CD4-positive, alpha-beta memory T cell (primary cell): ENCODE measurements around the gene FAM81A. TPM values are rescaled to one million over a fixed set of nuclear protein-coding genes. Genes with fewer than 3 reads are reported as not detected.

Source experiments
- CTCF ChIA-PET: fragments of 350-600 bp; sonication (Branson Sonifier 250); formaldehyde crosslinking; loops from one replicate; lab custom pipeline; 2021; ENCODE audit warnings: inconsistent platforms; ENCODE audit not compliant: partially characterized antibody; lab: Charles Lee
- POLR2A ChIA-PET: fragments of 350-600 bp; sonication (Branson Sonifier 250); formaldehyde crosslinking; loops from one replicate; lab custom pipeline; 2021; ENCODE audit not compliant: partially characterized antibody; lab: Charles Lee
- DNase-seq, 5 donors: peaks; one replicate each; pipeline versions ENCODE4 v3.0.0 to v3.0.0-alpha.2; 2020 to 2022; ENCODE audit warnings: mixed read lengths in 1 of 5
- H3K27ac ChIP-seq: one replicate; pipeline ENCODE4 v1.7.0; 2013; ENCODE audit warnings: low read depth, low read length
- H3K27me3 ChIP-seq: 2 replicates; pipeline ENCODE4 v1.7.0; 2013; ENCODE audit warnings: mild to moderate bottlenecking, low read length, moderate library complexity; ENCODE audit not compliant: insufficient read depth
- H3K36me3 ChIP-seq: 2 replicates; pipeline ENCODE4 v1.7.0; 2013; ENCODE audit warnings: mild to moderate bottlenecking, low read length, moderate library complexity; ENCODE audit not compliant: insufficient read depth
- H3K4me1 ChIP-seq: 2 replicates; pipeline ENCODE4 v1.7.0; 2013; ENCODE audit warnings: mild to moderate bottlenecking, low read length, moderate library complexity; ENCODE audit not compliant: insufficient read depth
- H3K4me3 ChIP-seq, 2 donors: one replicate each; pipeline ENCODE4 v1.7.0; 2013; ENCODE audit warnings: low read length in 2 of 2, mild to moderate bottlenecking in 1 of 2
- H3K9me3 ChIP-seq, 2 donors: one replicate each; pipeline ENCODE4 v1.7.0; 2013; ENCODE audit warnings: low read length in 2 of 2, control low read depth in 1 of 2; ENCODE audit not compliant: control insufficient read depth in 1 of 2
- H3K27ac Mint-ChIP-seq, 7 donors: one replicate each; pipeline ENCODE4 v1.8.0; 2020 to 2021; ENCODE audit warnings: mixed read lengths in 7 of 7, mild to moderate bottlenecking in 6 of 7, inconsistent platforms in 3 of 7, moderate library complexity in 3 of 7
- H3K27me3 Mint-ChIP-seq, 2 donors: one replicate each; pipeline ENCODE4 v1.8.0; 2020 to 2021; ENCODE audit warnings: mixed read lengths in 2 of 2
- H3K36me3 Mint-ChIP-seq, 2 donors: one replicate each; pipeline ENCODE4 v1.8.0; 2020 to 2021; ENCODE audit warnings: mixed read lengths in 2 of 2, inconsistent platforms in 1 of 2, mild to moderate bottlenecking in 1 of 2
- H3K4me1 Mint-ChIP-seq, 4 donors: one replicate each; pipeline ENCODE4 v1.8.0; 2020 to 2021; ENCODE audit warnings: mixed read lengths in 4 of 4, mild to moderate bottlenecking in 1 of 4
- H3K4me3 Mint-ChIP-seq, 8 donors: one replicate each; pipeline ENCODE4 v1.8.0; 2020 to 2021; ENCODE audit warnings: mixed read lengths in 8 of 8, mild to moderate bottlenecking in 7 of 8, moderate library complexity in 6 of 8, inconsistent platforms in 3 of 8
- H3K9me3 Mint-ChIP-seq, 8 donors: one replicate each; pipeline ENCODE4 v1.8.0; 2020 to 2021; ENCODE audit warnings: mixed read lengths in 8 of 8, mild to moderate bottlenecking in 5 of 8, inconsistent platforms in 3 of 8, moderate library complexity in 1 of 8
- intact Hi-C: fragments of 100-400 bp; cut with micrococcal nuclease; formaldehyde crosslinking; loops from one replicate; pipeline ENCODE4 v1.15.1; 2023
- polyA plus RNA-seq, 2 donors: library from polyadenylated mRNA; unstranded; fragments of 300-500 nt; fragmentation: Illumina TruSeq; gene quantifications; one replicate each; pipeline ENCODE4 v1.2.3, GENCODE V29; 2021
- total RNA-seq, 2 experiments: library from RNA; stranded (reverse); gene quantifications; one replicate each; pipeline ENCODE4 v1.2.3, GENCODE V29; 2021

Gene FAM81A
- total and polyA plus RNA-seq, 4 experiments from 2014 or later: not detected

DNA sequence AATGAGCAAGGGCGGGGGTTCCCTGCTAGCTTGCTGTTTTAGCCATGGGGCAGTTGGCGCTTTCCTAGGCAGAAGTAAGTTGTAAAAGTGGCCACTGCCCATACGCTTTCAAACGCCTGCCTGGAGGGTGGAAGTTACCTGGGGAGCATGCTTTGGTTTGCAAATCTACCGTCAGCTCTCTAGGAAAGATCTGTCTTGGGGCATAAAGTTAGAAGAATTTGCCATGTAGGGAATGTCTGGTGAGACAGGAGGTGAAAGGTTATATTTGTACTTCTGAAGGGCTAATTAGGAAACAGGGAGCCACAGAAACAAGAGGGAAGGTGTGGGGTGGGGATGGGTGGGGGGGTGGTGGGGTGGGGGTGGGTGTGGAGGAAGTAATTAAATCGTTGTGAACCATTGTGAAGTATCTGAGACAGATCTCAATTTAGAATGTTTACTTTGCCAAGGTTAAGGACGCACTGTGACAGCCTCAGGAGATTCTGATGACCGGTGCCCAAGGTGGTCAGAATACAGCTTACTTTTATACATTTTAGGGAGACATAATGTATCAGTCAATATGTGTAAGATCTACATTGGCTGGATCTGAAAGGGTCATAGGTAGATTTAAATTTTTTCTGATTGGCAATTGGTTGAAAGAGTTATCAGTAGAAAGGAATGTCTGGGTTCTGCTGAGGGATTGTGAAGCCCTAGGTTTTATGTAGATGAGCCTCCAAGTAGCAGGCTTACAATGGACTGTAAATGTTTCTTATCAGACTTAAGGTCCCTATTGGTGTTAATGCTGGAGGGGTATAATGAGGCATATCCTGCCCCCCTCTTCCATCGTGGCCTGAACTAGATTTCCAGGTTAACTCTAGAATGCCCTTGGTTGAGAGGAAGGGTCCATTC, 111.6 kb downstream of the FAM81A start:
- Mint-ChIP-seq H3K4me3 (no peak overlapping the region), H3K4me1 (no peaks in the 10 kb centered on the region), H3K9me3 (no peaks in the 10 kb centered on the region), H3K27me3 (peaks cover 8% of the 10 kb centered on the region in 2 donors), H3K27ac (no peak overlapping the region), H3K36me3 (no peaks in the 10 kb centered on the region)
- H3K36me3 ChIP-seq: no peaks in the 10 kb centered on the region
- H3K4me1 ChIP-seq: no peaks in the 10 kb centered on the region
- no peak overlapping the region for H3K27ac ChIP-seq
- DNase-seq: no peak
- H3K27me3 ChIP-seq: no peaks in the 10 kb centered on the region
- no peaks in the 10 kb centered on the region for H3K9me3 ChIP-seq
- intact Hi-C loops: no loop called here
- H3K4me3 ChIP-seq: no peak overlapping the region
- ChIA-PET POLR2A (no interaction called here), CTCF (interaction anchor here (2.5 kb wide), 1 partner anchor 20 kb away, joined by 8 read pairs; no protein-coding TSS in a partner anchor)

DNA sequence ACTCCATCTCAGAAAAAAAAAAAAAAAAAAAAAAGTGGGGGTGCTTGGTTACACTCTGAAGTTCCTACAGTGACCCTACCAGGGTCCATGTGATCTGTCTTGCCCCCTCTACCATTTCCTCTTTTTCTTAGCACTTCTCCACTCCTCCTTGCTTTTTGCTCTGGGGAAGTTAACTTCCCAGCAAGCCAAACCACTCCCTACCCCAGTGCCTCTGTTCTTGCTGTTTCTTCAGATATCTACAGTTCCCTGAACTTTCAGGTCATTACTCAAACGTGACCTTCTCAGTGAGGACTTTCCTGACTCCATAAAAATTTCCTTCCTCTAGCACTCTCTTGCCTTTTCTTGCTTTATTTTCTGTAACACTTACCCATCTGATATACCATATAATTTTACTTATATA, 112.5 kb downstream of the FAM81A start:
- intact Hi-C loops: no loop called here
- Mint-ChIP-seq H3K36me3 (no peaks in the 10 kb centered on the region), H3K4me1 (no peaks in the 10 kb centered on the region), H3K9me3 (no peaks in the 10 kb centered on the region), H3K27me3 (peaks cover 8 to 10% of the 10 kb centered on the region in 2 donors), H3K4me3 (no peak overlapping the region), H3K27ac (no peak overlapping the region)
- ChIA-PET CTCF (no interaction called here), POLR2A (no interaction called here)
- Histone ChIP-seq H3K36me3 (no peaks in the 10 kb centered on the region), H3K27me3 (no peaks in the 10 kb centered on the region), H3K27ac (no peak overlapping the region), H3K4me3 (no peak overlapping the region), H3K9me3 (no peaks in the 10 kb centered on the region), H3K4me1 (no peaks in the 10 kb centered on the region)
- no peak for DNase-seq

DNA sequence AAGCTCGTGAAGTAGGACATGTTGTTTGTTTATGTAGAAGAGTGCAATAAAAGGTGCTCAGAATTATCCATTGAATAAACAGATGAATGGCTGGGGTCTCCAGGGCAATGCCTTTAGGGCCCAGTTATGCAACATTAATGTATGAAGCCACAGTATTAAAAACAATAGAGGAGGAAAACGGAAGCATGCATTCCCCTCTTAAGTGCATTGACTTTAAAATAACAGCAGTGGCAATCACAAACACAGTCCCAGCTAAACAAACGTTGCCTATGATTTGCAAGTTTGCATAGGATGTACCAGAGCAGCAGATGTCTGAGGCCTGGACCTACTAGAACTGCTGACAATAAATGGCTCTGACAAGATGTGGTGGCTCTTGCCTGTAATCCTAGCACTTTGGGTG, 113.0 kb downstream of the FAM81A start:
- H3K36me3 Mint-ChIP-seq: no peaks in the 10 kb centered on the region
- H3K4me3 Mint-ChIP-seq: no peak overlapping the region
- Histone ChIP-seq H3K36me3 (no peaks in the 10 kb centered on the region), H3K4me1 (no peaks in the 10 kb centered on the region), H3K4me3 (no peak overlapping the region), H3K9me3 (no peaks in the 10 kb centered on the region), H3K27ac (no peak overlapping the region), H3K27me3 (no peaks in the 10 kb centered on the region)
- H3K27ac Mint-ChIP-seq: no peak overlapping the region
- no peaks in the 10 kb centered on the region for H3K4me1 Mint-ChIP-seq
- no peaks in the 10 kb centered on the region for H3K9me3 Mint-ChIP-seq
- POLR2A ChIA-PET: no interaction called here
- peaks cover 8 to 10% of the 10 kb centered on the region in 2 donors for H3K27me3 Mint-ChIP-seq
- intact Hi-C loops: no loop called here
- CTCF ChIA-PET: interaction anchor here (0.7 kb wide), 1 partner anchor 9 kb away, joined by 3 read pairs; no protein-coding TSS in a partner anchor
- no peak for DNase-seq

DNA sequence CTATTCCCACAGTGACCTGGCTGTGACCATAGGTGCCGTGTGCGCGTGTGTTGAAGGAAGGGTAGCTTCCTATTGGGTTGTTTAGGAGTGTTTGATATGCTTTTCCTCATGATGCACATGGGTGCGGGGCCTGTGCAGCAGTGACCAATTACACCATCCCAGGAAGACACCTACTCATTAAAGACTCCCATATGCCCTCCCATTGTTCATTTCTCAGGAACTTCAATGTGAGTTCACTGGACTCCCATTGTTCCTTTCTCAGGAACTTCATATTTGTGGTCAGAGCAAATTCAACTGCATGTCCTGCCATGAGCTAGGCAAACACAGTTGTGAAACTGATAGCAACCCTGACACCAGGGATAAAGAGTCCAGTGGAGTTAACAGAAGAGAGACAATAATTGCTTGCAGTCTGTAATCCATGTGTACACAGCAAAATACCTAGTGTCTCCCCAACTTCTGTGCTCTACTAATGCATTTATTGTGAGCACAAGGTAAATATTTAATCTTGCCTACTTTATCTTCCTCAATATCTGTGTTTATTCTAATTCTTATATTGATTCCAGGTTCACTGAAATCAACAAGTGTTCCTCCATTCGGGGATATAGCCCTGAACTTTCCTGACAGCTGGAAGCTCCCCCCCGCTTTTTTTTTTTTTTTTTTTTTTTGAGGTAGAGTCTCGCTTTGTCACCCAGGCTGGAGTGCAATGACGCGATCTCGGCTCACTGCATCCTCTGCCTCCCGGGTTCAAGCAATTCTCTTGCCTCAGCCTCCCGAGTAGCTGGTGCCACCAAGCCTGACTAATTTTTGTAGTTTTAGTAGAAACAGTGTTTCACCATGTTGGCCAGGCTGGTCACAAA, 116.1 kb downstream of the FAM81A start:
- Histone ChIP-seq H3K27me3 (no peaks in the 10 kb centered on the region), H3K4me3 (no peak overlapping the region), H3K4me1 (no peaks in the 10 kb centered on the region), H3K9me3 (no peaks in the 10 kb centered on the region), H3K27ac (no peak overlapping the region), H3K36me3 (no peaks in the 10 kb centered on the region)
- DNase-seq: no peak
- CTCF ChIA-PET: interaction anchor here (2.1 kb wide), 1 partner anchor 25 kb away, joined by 6 read pairs; no protein-coding TSS in a partner anchor
- no peaks in the 10 kb centered on the region for H3K36me3 Mint-ChIP-seq
- no peaks in the 10 kb centered on the region for H3K9me3 Mint-ChIP-seq
- intact Hi-C loops: no loop called here
- peaks cover 0 to 3% (median 0%) of the 10 kb centered on the region in 4 donors for H3K4me1 Mint-ChIP-seq
- POLR2A ChIA-PET: no interaction called here
- H3K27me3 Mint-ChIP-seq: peaks cover 5% of the 10 kb centered on the region in 2 donors
- no peak overlapping the region for H3K27ac Mint-ChIP-seq
- no peak overlapping the region for H3K4me3 Mint-ChIP-seq

DNA sequence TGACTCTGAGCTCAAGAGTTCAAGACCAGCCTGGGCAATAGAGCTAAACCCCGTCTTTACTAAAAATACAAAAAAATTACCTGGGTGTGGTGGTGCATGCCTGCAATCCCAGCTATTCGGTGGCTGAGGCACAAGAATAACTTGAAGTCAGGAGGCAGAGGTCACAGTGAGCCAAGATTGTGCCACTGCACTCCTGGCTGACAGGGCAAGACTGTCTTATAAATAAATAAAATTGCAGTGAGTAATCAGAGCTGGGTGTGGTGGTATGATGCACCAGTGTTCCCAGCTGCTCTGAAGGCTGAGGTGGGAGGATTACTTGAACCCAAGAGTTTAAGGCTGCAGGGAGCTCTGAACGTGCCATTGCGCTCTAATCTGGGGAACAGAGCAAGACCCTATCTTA, 117.7 kb downstream of the FAM81A start:
- POLR2A ChIA-PET: no interaction called here
- H3K27ac Mint-ChIP-seq: no peak overlapping the region

DNA sequence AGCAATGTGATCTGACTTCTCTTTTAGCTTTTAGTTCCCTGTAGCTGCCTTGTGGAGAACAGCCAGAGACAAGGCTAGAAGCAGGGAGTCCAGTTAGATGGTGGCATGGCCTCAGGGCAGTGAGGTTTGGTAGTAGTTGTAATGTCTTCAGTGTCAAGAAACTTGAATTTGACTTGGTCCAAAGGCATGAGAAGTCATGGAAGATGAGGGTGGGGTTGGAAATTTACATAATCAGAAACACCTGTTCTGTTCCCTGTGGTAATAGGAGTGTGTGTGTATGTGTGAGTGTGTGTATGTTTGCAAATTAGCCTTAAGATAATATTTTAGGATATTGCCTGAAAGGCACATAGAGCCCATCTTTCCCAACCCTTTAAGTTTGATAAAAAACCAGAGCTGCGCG, 118.4 kb downstream of the FAM81A start:
- no peak for DNase-seq
- Histone ChIP-seq H3K4me3 (no peak overlapping the region), H3K36me3 (no peaks in the 10 kb centered on the region), H3K27ac (no peak overlapping the region), H3K4me1 (no peaks in the 10 kb centered on the region), H3K9me3 (no peaks in the 10 kb centered on the region), H3K27me3 (no peaks in the 10 kb centered on the region)
- H3K36me3 Mint-ChIP-seq: no peaks in the 10 kb centered on the region
- POLR2A ChIA-PET: no interaction called here
- intact Hi-C loops: no loop called here
- H3K27ac Mint-ChIP-seq: no peak overlapping the region
- H3K4me3 Mint-ChIP-seq: no peak overlapping the region
- peaks cover 0 to 3% (median 0%) of the 10 kb centered on the region in 4 donors for H3K4me1 Mint-ChIP-seq
- CTCF ChIA-PET: interaction anchor here (2.1 kb wide), 1 partner anchor 27 kb away, joined by 6 read pairs; no protein-coding TSS in a partner anchor
- no peaks in the 10 kb centered on the region for H3K9me3 Mint-ChIP-seq
- peaks cover 4 to 5% of the 10 kb centered on the region in 2 donors for H3K27me3 Mint-ChIP-seq

More for the DNA sequence above, 117.7 kb downstream of the FAM81A start:
- no peak for DNase-seq
- intact Hi-C loops: no loop called here
- H3K4me3 Mint-ChIP-seq: no peak overlapping the region
- Histone ChIP-seq H3K27ac (no peak overlapping the region), H3K4me1 (no peaks in the 10 kb centered on the region), H3K36me3 (no peaks in the 10 kb centered on the region), H3K9me3 (no peaks in the 10 kb centered on the region), H3K4me3 (no peak overlapping the region), H3K27me3 (no peaks in the 10 kb centered on the region)
- no peaks in the 10 kb centered on the region for H3K36me3 Mint-ChIP-seq
- no peaks in the 10 kb centered on the region for H3K9me3 Mint-ChIP-seq
- peaks cover 4 to 5% of the 10 kb centered on the region in 2 donors for H3K27me3 Mint-ChIP-seq
- H3K4me1 Mint-ChIP-seq: peaks cover 0 to 3% (median 0%) of the 10 kb centered on the region in 4 donors
- CTCF ChIA-PET: interaction anchor here (2.1 kb wide), 1 partner anchor 26 kb away, joined by 6 read pairs; no protein-coding TSS in a partner anchor

DNA sequence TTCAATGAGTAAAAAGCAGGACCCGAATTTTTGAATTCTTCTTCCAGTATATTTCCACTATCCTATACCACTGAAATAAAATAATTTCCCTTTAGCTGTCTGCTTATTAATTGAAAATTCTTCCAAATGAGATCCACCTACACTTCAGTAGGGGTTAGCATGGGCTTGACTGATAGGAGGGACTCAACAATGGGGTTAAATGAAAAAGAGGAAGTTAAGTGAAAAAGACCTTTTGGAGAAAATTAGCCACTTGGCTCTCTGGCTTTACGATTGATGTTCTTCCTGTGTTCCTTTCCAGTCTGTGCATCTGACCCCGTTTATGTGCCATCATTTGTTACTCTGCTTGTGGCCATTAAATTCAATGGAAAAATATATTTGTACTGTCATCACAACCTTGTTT, 119.6 kb downstream of the FAM81A start:
- no peak overlapping the region for H3K4me3 Mint-ChIP-seq
- H3K27ac ChIP-seq: no peak overlapping the region
- H3K36me3 Mint-ChIP-seq: no peaks in the 10 kb centered on the region
- no peaks in the 10 kb centered on the region for H3K9me3 Mint-ChIP-seq
- no peaks in the 10 kb centered on the region for H3K36me3 ChIP-seq
- no peaks in the 10 kb centered on the region for H3K9me3 ChIP-seq
- peaks cover 2 to 7% of the 10 kb centered on the region in 2 donors for H3K27me3 Mint-ChIP-seq
- CTCF ChIA-PET: no interaction called here
- H3K27ac Mint-ChIP-seq: no peak overlapping the region
- POLR2A ChIA-PET: no interaction called here
- no peak for DNase-seq
- intact Hi-C loops: no loop called here
- no peak overlapping the region for H3K4me3 ChIP-seq
- peaks cover 0 to 3% (median 0%) of the 10 kb centered on the region in 4 donors for H3K4me1 Mint-ChIP-seq
- no peaks in the 10 kb centered on the region for H3K27me3 ChIP-seq
- H3K4me1 ChIP-seq: no peaks in the 10 kb centered on the region
